GM12892 (cell line): ENCODE measurements around the gene ARHGAP24.
"Not testable (repeated sequence)": the region's sequence is repeated elsewhere in the genome, so short reads cannot be mapped to it uniquely, and the experiment has no call there.

Source experiments
- DNase-seq: peaks from one replicate; pipeline ENCODE4 v3.0.0; 2011; ENCODE audit not compliant: insufficient read length
- FAIRE-seq: peaks from 2 replicates; lab custom pipeline; 2011; peaks lifted over from hg19 to GRCh38; lab: Jason Lieb, UNC
- POLR2A ChIP-seq: IDR thresholded peaks from 2 replicates; pipeline ENCODE4 v1.6.1; 2011; ENCODE audit warnings: low read depth, low read length, control low read depth
- POLR2AphosphoS5 ChIP-seq: IDR thresholded peaks from 2 replicates; pipeline ENCODE4 v1.6.1; 2011; ENCODE audit warnings: low read depth, low read length, control low read depth
- TAF1 ChIP-seq: IDR thresholded peaks from 2 replicates; pipeline ENCODE4 v1.6.1; 2011; ENCODE audit warnings: low read depth, mild to moderate bottlenecking, control low read depth, low read length, borderline replicate concordance

The ARHGAP24 gene

DNA sequence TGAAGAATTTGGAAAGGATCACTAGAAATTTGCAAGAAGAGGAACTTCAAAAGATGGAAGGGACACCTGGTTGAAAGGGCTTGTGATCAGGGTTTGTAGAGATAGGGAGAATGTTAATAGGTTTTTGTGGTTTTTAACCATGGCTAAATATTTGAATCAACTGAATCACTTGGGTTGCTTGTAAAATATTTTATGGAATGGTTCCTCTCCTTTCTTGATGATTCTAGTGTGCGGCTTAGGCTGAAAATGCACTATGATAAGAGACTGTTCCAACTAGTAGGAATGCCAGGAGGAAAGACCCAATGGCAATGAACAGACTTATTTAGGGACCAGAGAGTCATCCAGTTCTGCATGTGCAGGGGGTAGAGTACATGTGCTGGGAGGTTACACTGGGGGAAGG, 408.2 kb downstream of the ARHGAP24 start:
- no peak for FAIRE-seq
- TF ChIP-seq TAF1 (no peak), POLR2AphosphoS5 (no peak), POLR2A (no peak)

DNA sequence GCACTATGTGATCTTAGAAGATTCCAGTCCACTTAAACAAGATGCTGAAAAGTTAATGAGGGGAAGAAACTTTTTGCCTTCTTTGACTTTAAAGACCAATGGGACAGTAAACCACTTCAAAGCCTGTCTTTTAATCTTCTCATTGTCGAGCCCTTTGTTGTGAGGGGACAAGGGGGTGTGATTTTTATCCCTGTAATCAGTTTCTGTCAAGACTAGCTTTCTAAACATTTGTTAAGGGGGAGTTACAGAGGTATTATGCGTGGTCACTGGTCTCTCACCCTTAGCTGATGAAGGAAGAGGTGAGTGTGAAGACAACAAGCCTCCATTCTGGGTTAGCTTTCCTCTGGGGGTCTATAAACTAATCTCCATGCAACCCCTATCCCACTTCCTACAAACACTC, 409.3 kb downstream of the ARHGAP24 start:
- DNase-seq: no peak
- TF ChIP-seq POLR2AphosphoS5 (no peak), TAF1 (no peak), POLR2A (no peak)
- no peak for FAIRE-seq

More for the DNA sequence above, 408.2 kb downstream of the ARHGAP24 start:
- DNase-seq: no peak

DNA sequence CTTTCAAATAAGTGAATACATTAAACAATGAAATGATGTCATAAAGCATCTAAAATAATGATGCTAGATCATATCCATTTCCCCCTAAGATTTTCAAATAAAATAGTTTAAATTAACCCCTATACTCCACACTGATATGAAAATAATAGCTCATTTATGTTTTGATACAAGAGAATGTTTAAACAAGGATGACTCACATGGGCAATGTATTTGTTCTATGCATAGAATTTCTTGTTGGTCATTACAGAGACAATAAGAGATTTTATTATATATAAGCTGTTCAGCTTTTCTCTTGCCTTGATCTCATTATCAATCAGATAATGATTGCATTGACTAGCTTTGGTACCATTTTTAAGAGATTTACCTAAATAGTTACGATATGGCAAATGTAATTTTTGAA, 411.7 kb downstream of the ARHGAP24 start:
- no peak for FAIRE-seq
- no peak for DNase-seq
- no peak for TF ChIP-seq POLR2A
- no peak for TF ChIP-seq POLR2AphosphoS5
- no peak for TF ChIP-seq TAF1

DNA sequence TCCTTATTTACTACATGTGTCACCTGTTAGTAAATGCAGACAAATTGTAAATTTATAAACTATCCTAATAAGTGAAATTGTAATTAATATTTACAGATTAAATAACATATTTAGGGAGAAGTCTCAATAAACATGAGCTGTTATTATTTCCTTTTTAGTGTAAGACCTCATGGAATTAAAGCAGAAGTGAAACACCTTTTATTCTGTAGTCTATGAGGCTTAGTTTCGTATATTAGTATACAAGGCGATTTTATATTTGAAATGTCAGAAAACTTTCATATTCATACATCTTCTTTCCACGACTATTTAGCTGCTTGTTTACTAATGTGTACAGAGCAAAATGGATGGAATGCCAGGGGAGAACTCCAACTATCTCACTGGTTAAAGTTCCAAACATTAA, 414.4 kb downstream of the ARHGAP24 start:
- TF ChIP-seq POLR2AphosphoS5 (no peak), POLR2A (no peak), TAF1 (no peak)
- FAIRE-seq (no peak), DNase-seq (no peak)

DNA sequence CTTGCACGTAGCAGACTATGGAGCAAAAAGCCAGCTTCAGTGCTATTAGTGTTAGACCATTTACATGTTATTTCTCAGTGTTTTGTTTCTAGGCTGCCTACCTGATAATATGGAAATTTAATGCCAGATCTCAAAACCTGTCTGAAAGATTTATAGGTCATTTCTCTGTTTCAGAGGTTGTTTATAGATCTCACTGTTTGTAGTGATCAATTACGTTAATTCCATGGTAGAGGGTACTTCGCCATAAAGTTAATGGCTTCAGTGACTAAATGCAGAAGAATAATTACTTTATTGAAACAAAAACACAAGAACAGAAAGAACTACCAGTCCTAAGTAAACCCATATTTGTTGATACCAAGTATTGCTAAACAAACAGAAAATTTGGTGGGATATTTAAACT, 420.8 kb downstream of the ARHGAP24 start:
- no peak for TF ChIP-seq POLR2A
- no peak for TF ChIP-seq TAF1
- TF ChIP-seq POLR2AphosphoS5: no peak
- no peak for FAIRE-seq
- no peak for DNase-seq

DNA sequence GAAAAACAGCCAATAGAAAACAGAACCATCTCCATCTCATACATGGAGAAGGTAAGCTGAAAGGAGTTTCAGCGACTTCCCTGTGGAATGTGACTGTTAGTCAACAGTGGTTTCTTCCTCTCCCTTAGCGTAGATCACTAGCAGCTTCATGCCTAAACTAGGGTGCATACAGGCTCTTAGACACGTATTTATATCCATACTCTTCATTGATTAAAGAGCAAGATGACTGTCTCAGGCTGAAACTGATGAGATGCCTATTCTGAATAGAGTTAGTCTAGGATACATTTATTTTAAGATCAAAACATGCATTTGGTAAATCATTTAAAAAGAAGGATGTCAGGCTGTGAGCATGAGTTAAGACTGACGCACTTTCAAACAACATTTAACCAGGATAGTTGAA, 423.3 kb downstream of the ARHGAP24 start:
- FAIRE-seq (no peak), DNase-seq (no peak)
- no peak for TF ChIP-seq POLR2A
- TF ChIP-seq POLR2AphosphoS5: no peak
- TF ChIP-seq TAF1: no peak

DNA sequence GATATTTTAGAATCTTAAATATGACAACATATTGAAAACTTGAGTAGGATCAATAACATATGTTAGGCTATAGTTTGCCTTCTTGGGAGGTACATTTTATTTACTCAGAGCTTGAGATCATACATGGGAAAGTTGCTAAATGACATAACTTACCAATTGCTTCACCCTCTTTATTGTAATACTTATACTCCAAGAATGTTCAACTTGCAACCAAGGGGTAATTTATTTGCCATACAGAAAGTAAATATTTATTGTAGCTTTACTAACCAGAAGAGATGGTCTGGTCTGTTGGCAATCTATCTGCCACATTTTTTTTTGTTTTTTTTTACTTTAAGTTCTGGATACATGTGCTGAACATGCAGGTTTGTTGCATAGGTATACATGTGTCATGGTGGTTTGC, 426.6 kb downstream of the ARHGAP24 start:
- FAIRE-seq (no peak), DNase-seq (no peak)
- no peak for TF ChIP-seq TAF1
- TF ChIP-seq POLR2AphosphoS5: no peak
- TF ChIP-seq POLR2A: no peak

DNA sequence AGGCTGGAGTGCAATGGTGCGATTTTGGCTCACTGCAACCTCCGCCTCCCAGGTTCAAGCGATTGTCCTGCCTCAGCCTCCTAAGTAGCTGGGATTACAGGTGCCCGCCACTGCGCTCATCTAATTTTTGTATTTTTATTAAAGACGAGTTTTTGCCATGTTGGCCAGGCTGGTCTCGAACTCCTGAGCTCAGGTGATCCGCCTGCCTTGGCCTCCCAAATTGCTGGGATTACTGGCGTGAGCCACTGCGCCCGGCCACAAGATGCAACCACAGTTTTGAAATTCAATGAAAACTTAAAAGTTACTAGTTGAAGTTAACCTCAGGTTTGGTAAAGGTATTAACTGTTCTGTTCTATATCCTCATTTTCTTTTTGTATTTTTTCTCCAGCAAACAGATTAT, 427.7 kb downstream of the ARHGAP24 start:
- DNase-seq, FAIRE-seq: not testable (repeated sequence)

DNA sequence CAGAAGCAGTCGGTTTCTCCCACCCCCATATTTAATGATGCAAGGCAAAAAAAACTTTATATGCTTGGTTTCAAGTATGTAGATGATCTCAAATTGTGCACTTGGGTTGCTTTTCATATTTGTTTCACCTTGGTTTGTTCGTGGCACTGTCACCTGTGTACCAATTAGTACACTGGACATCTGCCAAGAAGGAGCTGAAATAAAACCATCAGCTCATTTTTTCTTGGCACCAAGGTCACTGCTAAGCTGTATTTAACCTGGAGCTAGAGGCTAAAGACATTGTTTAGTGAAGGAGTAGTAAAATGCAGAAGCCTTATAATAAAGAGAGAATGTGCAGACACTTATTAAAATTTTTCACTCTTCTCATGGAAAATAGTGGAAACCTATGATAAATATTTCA, 430.8 kb downstream of the ARHGAP24 start:
- TF ChIP-seq POLR2AphosphoS5 (no peak), POLR2A (no peak), TAF1 (no peak)
- FAIRE-seq (no peak), DNase-seq (no peak)

DNA sequence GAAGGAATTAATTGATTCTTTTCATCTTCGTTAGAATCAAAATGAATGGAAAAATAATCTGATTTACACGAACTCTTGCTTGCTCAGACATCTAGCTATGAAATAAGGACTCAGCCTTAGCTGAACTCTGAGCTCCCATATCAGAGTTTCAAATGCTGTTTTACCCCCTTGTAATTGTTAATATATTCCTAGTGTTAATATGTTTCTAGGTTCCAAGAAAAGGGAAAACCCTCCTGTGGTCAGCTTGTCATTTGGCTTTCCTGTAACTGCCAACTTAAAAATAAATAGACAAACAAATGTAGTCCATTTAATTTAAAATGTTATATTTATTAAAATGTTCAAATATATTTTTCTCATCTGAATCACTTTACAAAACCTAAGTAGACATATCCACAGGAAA, 432.1 kb downstream of the ARHGAP24 start:
- FAIRE-seq (no peak), DNase-seq (no peak)
- TF ChIP-seq TAF1 (no peak), POLR2AphosphoS5 (no peak)

DNA sequence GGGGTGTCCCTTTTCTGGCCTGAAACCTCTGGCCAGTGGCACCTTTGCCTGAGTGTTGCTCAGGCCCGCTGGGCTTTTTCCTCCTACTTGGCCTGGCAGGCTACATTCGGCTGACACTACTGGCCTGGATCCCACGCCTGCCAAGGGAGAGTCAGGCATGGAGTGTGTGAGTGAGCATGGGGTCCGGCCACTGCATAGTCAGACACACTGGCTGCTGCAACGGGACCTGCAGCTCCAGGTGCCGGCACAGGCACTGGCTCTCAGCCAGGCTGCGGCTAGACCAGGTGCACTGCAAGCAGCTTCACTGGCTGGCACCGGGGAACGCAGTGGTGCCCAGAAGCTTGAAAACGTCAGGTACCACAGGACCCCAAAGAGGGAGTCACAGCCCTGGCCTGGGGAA, 434.9 kb downstream of the ARHGAP24 start:
- DNase-seq: no peak
- no peak for FAIRE-seq
- TF ChIP-seq POLR2AphosphoS5: no peak
- no peak for TF ChIP-seq POLR2A
- TF ChIP-seq TAF1: no peak

DNA sequence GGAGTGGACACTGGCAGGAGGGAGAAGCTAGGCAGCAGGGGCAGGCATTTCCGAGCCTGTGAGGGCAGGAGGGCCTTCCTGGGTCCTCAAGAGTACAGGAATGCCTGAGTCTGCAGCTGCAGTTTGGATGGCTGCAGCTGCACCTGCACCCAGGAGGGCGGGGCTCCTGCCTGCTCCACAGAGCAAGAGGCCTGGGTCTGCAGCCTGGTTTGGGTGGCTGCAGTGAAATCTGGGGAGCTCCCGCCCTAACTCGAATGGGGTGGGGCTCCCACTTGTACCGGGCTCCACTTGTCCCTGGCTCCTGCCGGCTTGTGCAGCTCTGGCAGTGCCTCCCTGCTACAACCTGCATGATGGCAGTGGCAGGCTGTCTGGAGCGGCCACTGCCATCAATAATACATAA, 436.0 kb downstream of the ARHGAP24 start:
- TF ChIP-seq POLR2AphosphoS5: no peak
- TF ChIP-seq POLR2A: no peak
- no peak for TF ChIP-seq TAF1
- FAIRE-seq (no peak), DNase-seq (no peak)

DNA sequence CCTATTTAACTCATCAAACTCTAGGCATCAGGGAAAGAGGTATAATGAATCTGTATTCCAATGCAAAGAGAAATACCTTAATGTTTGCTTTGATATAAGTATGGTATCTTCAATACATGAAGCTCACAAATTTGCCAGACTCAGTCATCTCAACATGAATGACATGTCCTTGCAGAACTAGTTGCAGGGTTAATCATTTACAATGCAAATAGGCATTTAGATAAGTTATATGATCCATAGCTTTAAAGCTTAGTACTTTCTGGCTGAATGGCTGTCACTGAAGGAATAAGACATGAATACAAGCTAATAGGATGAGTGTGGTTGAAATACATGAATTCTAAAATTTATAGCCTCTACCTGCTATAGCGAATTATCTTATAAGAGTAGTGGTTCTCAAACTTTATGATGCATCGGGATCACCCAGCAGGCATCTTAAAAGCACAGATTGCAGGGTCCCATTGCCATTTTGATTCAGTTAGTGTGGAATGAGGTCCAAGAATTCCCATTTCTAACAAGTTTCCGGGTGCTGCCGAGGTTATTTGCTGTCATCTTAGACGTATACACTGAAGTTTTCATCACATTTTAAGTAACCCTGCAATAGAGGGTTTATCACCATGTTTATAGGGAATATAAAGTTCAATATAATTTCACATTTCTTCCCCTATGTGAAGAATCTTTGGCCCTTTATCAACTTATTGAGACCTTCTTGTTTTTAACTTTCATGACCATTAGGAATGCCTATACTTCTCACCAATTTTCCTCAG, 439.2 kb downstream of the ARHGAP24 start:
- DNase-seq (no peak), FAIRE-seq (no peak)
- TF ChIP-seq POLR2A (no peak), POLR2AphosphoS5 (no peak), TAF1 (no peak)

DNA sequence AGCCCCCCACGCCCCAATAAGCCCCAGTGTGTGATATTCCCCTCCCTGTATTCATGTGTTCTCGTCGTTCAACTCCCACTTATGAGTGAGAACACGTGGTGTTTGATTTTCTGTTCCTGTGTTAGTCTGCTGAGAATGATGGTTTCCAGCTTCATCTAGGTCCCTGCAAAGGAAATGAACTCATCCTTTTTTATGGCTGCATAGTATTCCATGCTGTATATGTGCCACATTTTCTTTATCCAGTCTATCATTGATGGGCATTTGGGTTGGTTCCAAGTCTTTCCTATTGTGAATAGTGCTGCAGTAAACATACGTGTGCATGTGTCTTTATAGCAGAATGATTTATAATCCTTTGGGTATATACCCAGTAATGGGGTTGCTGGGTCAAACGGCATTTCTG, 440.6 kb downstream of the ARHGAP24 start:
- FAIRE-seq, DNase-seq: not testable (repeated sequence)
